Endothelial cell of umbilical vein (primary cell): ENCODE data around the gene NAV2. TPM values are rescaled to one million over a fixed set of nuclear protein-coding genes. Genes with fewer than 3 reads are reported as not detected.

Source experiments
- BruUV-seq: library from RNA; stranded (reverse); fragments of 400-500 nt; replicated peaks from 2 replicates; lab custom pipeline; 2021; lab: Mats Ljungman, UMichigan
- CTCF ChIA-PET: fragments of 300-600, 350-600 bp; sonication (Branson Sonifier 250); formaldehyde crosslinking; loops from one replicate; lab custom pipeline; 2021; ENCODE audit warnings: antibody characterized with exemption, inconsistent platforms; lab: Charles Lee
- POLR2A ChIA-PET: fragments of 300-600, 350-600 bp; sonication (Branson Sonifier 250); formaldehyde crosslinking; loops from one replicate; lab custom pipeline; 2021; ENCODE audit warnings: antibody characterized with exemption, inconsistent platforms; lab: Charles Lee
- DNase-seq: peaks from one replicate; pipeline ENCODE4 v3.0.0-alpha.2; 2011; ENCODE audit warnings: low read depth, low spot score
- FAIRE-seq: peaks from 2 replicates; lab custom pipeline; 2011; peaks lifted over from hg19 to GRCh38; lab: Jason Lieb, UNC
- H2AFZ ChIP-seq: 2 replicates; pipeline ENCODE4 v1.6.0; 2012; ENCODE audit warnings: low read depth, low read length, control low read depth, inconsistent platforms
- H3K27ac ChIP-seq: 2 replicates; pipeline ENCODE4 v1.5.1; 2011; ENCODE audit warnings: low read depth, mild to moderate bottlenecking, control low read depth, low read length, moderate library complexity; ENCODE audit not compliant: insufficient read depth
- H3K27me3 ChIP-seq, 2 experiments: 2 replicates each; pipeline versions ENCODE4 v1.6.0 to v1.6.1; 2011; ENCODE audit warnings: low read length in 2 of 2, mixed read lengths in 1 of 2; ENCODE audit not compliant: control insufficient read depth in 2 of 2, insufficient read depth in 2 of 2
- H3K36me3 ChIP-seq, 2 experiments: 2 replicates in 1 of 2; 3 replicates in 1 of 2; pipeline ENCODE4 v1.5.1; 2011; ENCODE audit warnings: low read length in 2 of 2, mild to moderate bottlenecking in 1 of 2, moderate library complexity in 1 of 2; ENCODE audit not compliant: control insufficient read depth in 2 of 2, insufficient read depth in 2 of 2; ENCODE audit errors: extremely low read depth in 1 of 2
- H3K4me1 ChIP-seq: 3 replicates; pipeline ENCODE4 v1.5.1; 2011; ENCODE audit warnings: mild to moderate bottlenecking, low read length; ENCODE audit not compliant: control insufficient read depth, insufficient read depth; ENCODE audit errors: extremely low read depth
- H3K4me2 ChIP-seq: 2 replicates; pipeline ENCODE4 v1.6.1; 2011; ENCODE audit warnings: low read length, control low read depth, mixed read lengths; ENCODE audit not compliant: insufficient read depth
- H3K4me3 ChIP-seq, 3 experiments: fragments of 200-600 bp in 1 of 3; sonication (generic), shearing (Covaris generic) in 1 of 3; replicated peaks in 1 of 3; 2 replicates each; pipeline ENCODE4 v1.5.1; 2011 to 2016; ENCODE audit warnings: control low read depth in 3 of 3, low read length in 3 of 3, mild to moderate bottlenecking in 2 of 3, inconsistent platforms in 1 of 3, low read depth in 1 of 3, moderate library complexity in 1 of 3; ENCODE audit not compliant: insufficient read depth in 1 of 3
- H3K79me2 ChIP-seq: 2 replicates; pipeline ENCODE4 v1.6.0; 2012; ENCODE audit warnings: low read length, inconsistent platforms; ENCODE audit not compliant: control insufficient read depth, insufficient read depth
- H3K9ac ChIP-seq: replicated peaks from 2 replicates; pipeline ENCODE3; 2011; ENCODE audit warnings: low read length, control low read depth; ENCODE audit not compliant: insufficient read depth; ENCODE audit errors: extremely low read depth
- H3K9me1 ChIP-seq: replicated peaks from 3 replicates; pipeline ENCODE4 v1.6.0; 2011; ENCODE audit warnings: mild to moderate bottlenecking, low read length; ENCODE audit not compliant: control insufficient read depth, insufficient read depth; ENCODE audit errors: extremely low read depth
- H3K9me3 ChIP-seq: replicated peaks from 2 replicates; pipeline ENCODE4 v1.5.1; 2012; ENCODE audit warnings: low read length, inconsistent platforms; ENCODE audit not compliant: control insufficient read depth, insufficient read depth
- H4K20me1 ChIP-seq: replicated peaks from 2 replicates; pipeline ENCODE3; 2011; ENCODE audit warnings: mild to moderate bottlenecking, low read length; ENCODE audit not compliant: control insufficient read depth, insufficient read depth; ENCODE audit errors: extremely low read depth
- EZH2 ChIP-seq: IDR thresholded peaks from 2 replicates; pipeline ENCODE4 v1.6.1; 2012; ENCODE audit warnings: borderline replicate concordance, low read depth, mild to moderate bottlenecking, moderate library complexity, low read length, inconsistent platforms; ENCODE audit not compliant: severe bottlenecking
- FOS ChIP-seq: IDR thresholded peaks from 2 replicates; pipeline ENCODE4 v1.6.1; 2011; ENCODE audit warnings: mild to moderate bottlenecking, low read length, moderate library complexity, borderline replicate concordance; ENCODE audit not compliant: insufficient read depth
- GATA2 ChIP-seq: IDR thresholded peaks from 2 replicates; pipeline ENCODE4 v1.7.0; 2011; ENCODE audit warnings: low read depth, mild to moderate bottlenecking, moderate library complexity, mixed read lengths, low read length; ENCODE audit not compliant: insufficient read length, insufficient read depth
- JUN ChIP-seq: IDR thresholded peaks from 2 replicates; pipeline ENCODE4 v1.6.1; 2011; ENCODE audit warnings: borderline replicate concordance, low read depth; ENCODE audit not compliant: insufficient read length, insufficient read depth
- MYC ChIP-seq: IDR thresholded peaks from one replicate; pipeline ENCODE4 v1.6.1; 2011; ENCODE audit warnings: mild to moderate bottlenecking, low read depth, low read length
- POLR2A ChIP-seq: IDR thresholded peaks from 2 replicates; pipeline ENCODE4 v1.6.1; 2012; ENCODE audit warnings: low read depth, mild to moderate bottlenecking, control low read depth, low read length
- POLR2AphosphoS5 ChIP-seq: IDR thresholded peaks from 2 replicates; pipeline ENCODE4 v1.6.1; 2012; ENCODE audit warnings: low read depth, mild to moderate bottlenecking, control low read depth, low read length, moderate library complexity; ENCODE audit not compliant: insufficient read depth
- dilution Hi-C: fragments of 300-500 bp; cut with MboI; formaldehyde crosslinking; loops from one replicate; pipeline ENCODE4 v1.15.0; 2019; ENCODE audit warnings: low sequenced_read_pairs; ENCODE audit not compliant: extremely low pct_ligation_motif_present
- intact Hi-C: fragments of 100-400 bp; cut with micrococcal nuclease; formaldehyde crosslinking; loops from one replicate; pipeline ENCODE4 v1.10.0; 2022
- polyA plus RNA-seq, 4 experiments: library from polyadenylated mRNA; depleted of rRNA in 3 of 4; stranded (reverse) in 3 of 4; unstranded in 1 of 4; fragments of >200 nt; gene quantifications; 2 replicates each; pipeline versions ENCODE4 v1.2.1 to v1.2.3, GENCODE V29; 2011 to 2012; ENCODE audit warnings: missing spikeins in 1 of 4
- total RNA-seq: library from RNA; stranded (reverse); gene quantifications from 2 replicates; pipeline ENCODE4 v1.2.3, GENCODE V29; 2021
- TF ChIP-seq, protein P1 (sequence below): IDR thresholded peaks from 2 replicates; pipeline ENCODE4 v1.6.1; 2011; ENCODE audit not compliant: insufficient read depth, insufficient read length
- TF ChIP-seq, protein P2 (sequence below), 2 donors: IDR thresholded peaks; 1 replicate in 1 of 2; 2 replicates in 1 of 2; pipeline ENCODE4 v1.5.1; 2011; ENCODE audit warnings: low read length in 2 of 2, mild to moderate bottlenecking in 2 of 2, moderate library complexity in 2 of 2, control low read depth in 1 of 2, inconsistent platforms in 1 of 2, low read depth in 1 of 2; ENCODE audit not compliant: insufficient read depth in 1 of 2; ENCODE audit errors: extremely low read depth in 1 of 2

NAV2 gene
- total and polyA plus RNA-seq, 2 donors (not counting 3 experiments of a cell fraction or from before 2014, with no cell fraction given), result 10.9 to 68.0 TPM

DNA sequence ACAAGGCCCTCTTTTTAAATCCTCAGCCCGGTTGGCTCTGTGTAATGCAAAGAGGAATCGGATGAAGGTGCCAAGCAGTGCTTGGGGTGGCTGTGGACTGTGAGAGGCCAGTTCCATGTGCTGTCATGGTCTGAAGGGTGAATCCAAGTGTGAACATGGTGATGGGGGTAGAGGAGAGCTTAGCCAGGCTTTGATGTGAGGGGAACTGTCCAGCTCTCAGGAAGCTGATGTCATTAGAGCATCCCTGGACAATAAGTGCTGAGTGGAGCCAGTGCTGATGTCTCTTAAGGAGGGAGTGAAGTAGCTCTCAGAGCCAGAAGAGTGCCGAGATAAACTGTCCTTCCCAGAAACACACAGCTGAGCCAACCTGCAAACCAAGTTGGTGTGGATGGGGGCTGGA lies 53.6 kb downstream of the NAV2 start:
- peaks cover 4% of the 10 kb centered on the region for H3K4me1 ChIP-seq
- CTCF ChIA-PET, result interaction anchor here (0.6 to 3.0 kb wide), 10 partner anchors 9 to 209 kb away, joined by 3 to 7 read pairs (median 3); no protein-coding TSS in a partner anchor
- no peak for DNase-seq

More for the DNA sequence above, 53.6 kb downstream of the NAV2 start:
- no peaks in the 10 kb centered on the region for H4K20me1 ChIP-seq
- no peak overlapping the region for H3K4me2 ChIP-seq
- no peak overlapping the region for H2AFZ ChIP-seq
- H3K79me2 ChIP-seq, result peaks cover 70% of the 10 kb centered on the region
- H3K36me3 ChIP-seq, result no peaks in the 10 kb centered on the region
- dilution Hi-C loops (no loop called here), intact Hi-C loops (no loop called here)
- no peaks in the 10 kb centered on the region for H3K9me3 ChIP-seq
- H3K9ac ChIP-seq, result no peak overlapping the region
- no peaks in the 10 kb centered on the region for H3K9me1 ChIP-seq
- POLR2A ChIA-PET, result interaction anchor here (0.5 kb wide), 1 partner anchor 198 kb away, joined by 9 read pairs; no protein-coding TSS in a partner anchor
- H3K27me3 ChIP-seq, result no peaks in the 10 kb centered on the region
- no peak for TF ChIP-seq POLR2AphosphoS5
- TF ChIP-seq FOS, result no peak
- TF ChIP-seq POLR2A, result no peak
- no peak for TF ChIP-seq MYC
- TF ChIP-seq GATA2, result no peak
- no peak for TF ChIP-seq EZH2
- TF ChIP-seq, protein P1, sequence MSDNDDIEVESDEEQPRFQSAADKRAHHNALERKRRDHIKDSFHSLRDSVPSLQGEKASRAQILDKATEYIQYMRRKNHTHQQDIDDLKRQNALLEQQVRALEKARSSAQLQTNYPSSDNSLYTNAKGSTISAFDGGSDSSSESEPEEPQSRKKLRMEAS, result no peak
- TF ChIP-seq JUN, result no peak
- TF ChIP-seq, protein P2, sequence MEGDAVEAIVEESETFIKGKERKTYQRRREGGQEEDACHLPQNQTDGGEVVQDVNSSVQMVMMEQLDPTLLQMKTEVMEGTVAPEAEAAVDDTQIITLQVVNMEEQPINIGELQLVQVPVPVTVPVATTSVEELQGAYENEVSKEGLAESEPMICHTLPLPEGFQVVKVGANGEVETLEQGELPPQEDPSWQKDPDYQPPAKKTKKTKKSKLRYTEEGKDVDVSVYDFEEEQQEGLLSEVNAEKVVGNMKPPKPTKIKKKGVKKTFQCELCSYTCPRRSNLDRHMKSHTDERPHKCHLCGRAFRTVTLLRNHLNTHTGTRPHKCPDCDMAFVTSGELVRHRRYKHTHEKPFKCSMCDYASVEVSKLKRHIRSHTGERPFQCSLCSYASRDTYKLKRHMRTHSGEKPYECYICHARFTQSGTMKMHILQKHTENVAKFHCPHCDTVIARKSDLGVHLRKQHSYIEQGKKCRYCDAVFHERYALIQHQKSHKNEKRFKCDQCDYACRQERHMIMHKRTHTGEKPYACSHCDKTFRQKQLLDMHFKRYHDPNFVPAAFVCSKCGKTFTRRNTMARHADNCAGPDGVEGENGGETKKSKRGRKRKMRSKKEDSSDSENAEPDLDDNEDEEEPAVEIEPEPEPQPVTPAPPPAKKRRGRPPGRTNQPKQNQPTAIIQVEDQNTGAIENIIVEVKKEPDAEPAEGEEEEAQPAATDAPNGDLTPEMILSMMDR (IDR thresholded peaks at IDR 0.05; ENCODE audit: extremely low read depth in 1 of 2, insufficient read depth in 1 of 2, low read depth in 1 of 2, low read length in 2 of 2), result no peak
- no peak overlapping the region for H3K27ac ChIP-seq
- H3K4me3 ChIP-seq, result no peak overlapping the region
- FAIRE-seq, result no peak
- no TSS peak for BruUV-seq
